Fibroblast of pulmonary artery (primary cell): ENCODE results near the gene HS3ST5.

Source experiments
- DNase-seq: peaks from one replicate; pipeline ENCODE4 v3.0.0-alpha.2; 2010; ENCODE audit warnings: low read depth
- H3K4me3 ChIP-seq: replicated peaks from 2 replicates; pipeline ENCODE4 v1.5.1; 2011; ENCODE audit warnings: low read depth, mild to moderate bottlenecking, control low read depth, low read length, moderate library complexity
- CTCF ChIP-seq: IDR thresholded peaks from 2 replicates; pipeline ENCODE4 v1.5.1; 2011; ENCODE audit warnings: mild to moderate bottlenecking, control low read depth, low read length, inconsistent platforms; ENCODE audit errors: missing control alignments

Gene HS3ST5

GRCh38 chr6:114375541-114376192 is 32.8 kb upstream of the HS3ST5 start:
- H3K4me3 ChIP-seq, result no peak overlapping the region
- no peak for TF ChIP-seq CTCF
- DNase-seq, result no peak

- DNase-seq, result no peak
- no peak for TF ChIP-seq CTCF
- H3K4me3 ChIP-seq, result no peak overlapping the region
These were observed 24.6 kb upstream of the HS3ST5 start for GRCh38 chr6:114367315-114367961.

GRCh38 chr6:114366899-114367298 is 24.1 kb upstream of the HS3ST5 start:
- H3K4me3 ChIP-seq, result no peak overlapping the region
- no peak for TF ChIP-seq CTCF
- DNase-seq, result no peak

GRCh38 chr6:114364301-114364700 is 21.5 kb upstream of the HS3ST5 start:
- TF ChIP-seq CTCF, result no peak
- peak; percentile 7 for DNase-seq
- H3K4me3 ChIP-seq, result no peak overlapping the region

- TF ChIP-seq CTCF, result no peak
- H3K4me3 ChIP-seq, result no peak overlapping the region
- no peak for DNase-seq
These were observed 20.1 kb upstream of the HS3ST5 start for GRCh38 chr6:114362957-114363356.

- no peak for DNase-seq
- TF ChIP-seq CTCF, result no peak
- no peak overlapping the region for H3K4me3 ChIP-seq
These were observed 19.6 kb upstream of the HS3ST5 start for GRCh38 chr6:114362396-114362795.

GRCh38 chr6:114361036-114361435 is 18.2 kb upstream of the HS3ST5 start:
- no peak for TF ChIP-seq CTCF
- no peak overlapping the region for H3K4me3 ChIP-seq
- no peak for DNase-seq
